Measurements from ENCODE around the gene WDR76. TPM values are rescaled to one million over a fixed set of nuclear protein-coding genes. Genes with fewer than 3 reads are reported as not detected.

WDR76 gene
- polyA plus RNA-seq, 1 donor from 2014 or later: 0.43 TPM

DNA sequence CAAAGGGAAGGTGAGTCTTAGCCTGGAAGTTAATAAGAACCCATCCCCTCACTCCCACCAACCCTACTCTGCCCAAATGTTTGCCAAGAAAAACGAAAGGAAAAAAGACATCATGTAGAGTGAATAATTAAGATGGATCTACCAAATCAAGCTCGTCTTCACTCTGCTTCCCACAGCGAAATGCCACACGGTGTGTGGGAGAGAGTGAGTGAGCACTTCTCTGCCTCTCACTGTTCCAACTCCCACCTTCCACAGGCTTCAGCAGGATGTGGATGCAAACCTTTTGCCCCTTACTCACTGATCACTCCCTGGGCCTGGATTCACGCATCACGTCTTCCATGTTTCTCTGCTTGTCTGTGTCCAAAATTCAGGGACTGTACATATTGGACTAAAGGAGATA is 85.4 kb downstream of the WDR76 start:
- Histone ChIP-seq H3F3A (ENCODE audit: insufficient read depth, low read length, poor library complexity, severe bottlenecking) (no peaks in the 10 kb centered on the region), H3K27me3 (ENCODE audit: insufficient read depth, low read depth, low read length) (no peaks in the 10 kb centered on the region), H3K27ac (ENCODE audit: low read length) (no peak overlapping the region), H3K4me3 (ENCODE audit: low read length) (no peak overlapping the region), H4K20me1 (ENCODE audit: insufficient read depth) (no peaks in the 10 kb centered on the region), H3K9ac (ENCODE audit: low read length) (no peak overlapping the region), H3K79me2 (replicated peaks; ENCODE audit: insufficient read depth, low read length) (no peaks in the 10 kb centered on the region), H3K9me2 (ENCODE audit: insufficient read depth, low read length) (no peaks in the 10 kb centered on the region), H2AFZ (ENCODE audit: low read depth, low read length) (no peak overlapping the region), H3K36me3 (ENCODE audit: insufficient read depth, low read length) (no peaks in the 10 kb centered on the region), H3K9me3 (ENCODE audit: low read length) (no peaks in the 10 kb centered on the region), H3K4me2 (ENCODE audit: low read length) (no peak overlapping the region)
- TF ChIP-seq POLR2AphosphoS5 (IDR thresholded peaks at IDR 0.05) (no peak), RAD21 (conservative IDR thresholded peaks at IDR 0.05) (no peak), TAF1 (IDR thresholded peaks at IDR 0.05; ENCODE audit: low read depth) (no peak), EP300 (conservative IDR thresholded peaks at IDR 0.05; ENCODE audit: poor library complexity, severe bottlenecking) (no peak), EZH2 (IDR thresholded peaks at IDR 0.05; ENCODE audit: borderline replicate concordance, insufficient read depth, low read length, poor library complexity, severe bottlenecking) (no peak), SMC3 (conservative IDR thresholded peaks at IDR 0.05; ENCODE audit: poor library complexity) (no peak), MXI1 (conservative IDR thresholded peaks at IDR 0.05; ENCODE audit: poor library complexity, severe bottlenecking) (no peak)
- TF ChIP-seq, protein P1, sequence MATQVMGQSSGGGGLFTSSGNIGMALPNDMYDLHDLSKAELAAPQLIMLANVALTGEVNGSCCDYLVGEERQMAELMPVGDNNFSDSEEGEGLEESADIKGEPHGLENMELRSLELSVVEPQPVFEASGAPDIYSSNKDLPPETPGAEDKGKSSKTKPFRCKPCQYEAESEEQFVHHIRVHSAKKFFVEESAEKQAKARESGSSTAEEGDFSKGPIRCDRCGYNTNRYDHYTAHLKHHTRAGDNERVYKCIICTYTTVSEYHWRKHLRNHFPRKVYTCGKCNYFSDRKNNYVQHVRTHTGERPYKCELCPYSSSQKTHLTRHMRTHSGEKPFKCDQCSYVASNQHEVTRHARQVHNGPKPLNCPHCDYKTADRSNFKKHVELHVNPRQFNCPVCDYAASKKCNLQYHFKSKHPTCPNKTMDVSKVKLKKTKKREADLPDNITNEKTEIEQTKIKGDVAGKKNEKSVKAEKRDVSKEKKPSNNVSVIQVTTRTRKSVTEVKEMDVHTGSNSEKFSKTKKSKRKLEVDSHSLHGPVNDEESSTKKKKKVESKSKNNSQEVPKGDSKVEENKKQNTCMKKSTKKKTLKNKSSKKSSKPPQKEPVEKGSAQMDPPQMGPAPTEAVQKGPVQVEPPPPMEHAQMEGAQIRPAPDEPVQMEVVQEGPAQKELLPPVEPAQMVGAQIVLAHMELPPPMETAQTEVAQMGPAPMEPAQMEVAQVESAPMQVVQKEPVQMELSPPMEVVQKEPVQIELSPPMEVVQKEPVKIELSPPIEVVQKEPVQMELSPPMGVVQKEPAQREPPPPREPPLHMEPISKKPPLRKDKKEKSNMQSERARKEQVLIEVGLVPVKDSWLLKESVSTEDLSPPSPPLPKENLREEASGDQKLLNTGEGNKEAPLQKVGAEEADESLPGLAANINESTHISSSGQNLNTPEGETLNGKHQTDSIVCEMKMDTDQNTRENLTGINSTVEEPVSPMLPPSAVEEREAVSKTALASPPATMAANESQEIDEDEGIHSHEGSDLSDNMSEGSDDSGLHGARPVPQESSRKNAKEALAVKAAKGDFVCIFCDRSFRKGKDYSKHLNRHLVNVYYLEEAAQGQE (IDR thresholded peaks at IDR 0.05; ENCODE audit: borderline replicate concordance): no peak

DNA sequence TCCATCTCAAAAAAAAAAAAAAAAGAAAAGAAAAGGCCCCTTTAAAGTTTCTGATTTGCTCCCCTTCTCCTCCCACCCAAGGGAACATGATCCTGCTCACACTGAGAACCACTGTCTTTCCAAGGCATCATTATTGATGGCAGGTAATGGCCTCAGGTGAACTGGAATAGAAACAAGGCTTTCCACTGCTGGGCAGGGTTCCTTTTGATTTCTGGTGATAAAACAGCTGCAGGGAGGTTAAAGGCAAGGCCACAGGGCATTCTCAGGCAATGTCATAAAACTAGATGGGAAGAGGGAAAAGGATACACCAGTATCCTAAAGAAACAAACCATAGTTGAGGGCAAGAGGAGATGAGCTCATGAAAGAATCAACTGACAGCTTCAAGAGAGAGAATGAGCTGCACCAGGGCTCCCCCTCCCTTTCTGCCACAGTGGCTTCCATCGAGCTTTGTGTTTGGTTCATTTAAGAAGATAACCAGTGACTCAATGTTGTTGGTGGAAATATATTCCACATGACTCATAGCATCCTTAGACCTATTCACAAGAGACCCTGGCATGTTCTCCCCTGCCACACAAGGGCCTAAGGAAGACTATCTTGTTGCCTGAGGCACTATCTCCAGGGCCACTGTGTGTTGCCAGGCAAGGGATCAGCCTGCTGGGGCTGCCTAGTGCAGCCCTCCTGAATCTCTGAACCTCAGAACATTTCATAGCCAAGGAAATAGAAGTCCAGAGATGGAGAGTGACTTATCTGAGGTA is 86.4 kb downstream of the WDR76 start:
- no peaks in the 10 kb centered on the region for H3F3A ChIP-seq (ENCODE audit: insufficient read depth, low read length, poor library complexity, severe bottlenecking)

More for the DNA sequence above, 86.4 kb downstream of the WDR76 start:
- Histone ChIP-seq H3K4me2 (ENCODE audit: low read length) (no peak overlapping the region), H3K27me3 (ENCODE audit: insufficient read depth, low read depth, low read length) (no peaks in the 10 kb centered on the region), H3K4me3 (ENCODE audit: low read length) (no peak overlapping the region), H3K9ac (ENCODE audit: low read length) (no peak overlapping the region), H3K79me2 (replicated peaks; ENCODE audit: insufficient read depth, low read length) (no peaks in the 10 kb centered on the region), H3K27ac (ENCODE audit: low read length) (no peak overlapping the region), H3K9me2 (ENCODE audit: insufficient read depth, low read length) (no peaks in the 10 kb centered on the region), H3K36me3 (ENCODE audit: insufficient read depth, low read length) (no peaks in the 10 kb centered on the region), H4K20me1 (ENCODE audit: insufficient read depth) (no peaks in the 10 kb centered on the region), H3K9me3 (ENCODE audit: low read length) (no peaks in the 10 kb centered on the region), H2AFZ (ENCODE audit: low read depth, low read length) (no peak overlapping the region)
- TF ChIP-seq, protein P1 (IDR thresholded peaks at IDR 0.05; ENCODE audit: borderline replicate concordance): no peak

All from neural cell (in vitro differentiated cells).